Measurements from ENCODE around the gene WDR48.

WDR48 gene

DNA sequence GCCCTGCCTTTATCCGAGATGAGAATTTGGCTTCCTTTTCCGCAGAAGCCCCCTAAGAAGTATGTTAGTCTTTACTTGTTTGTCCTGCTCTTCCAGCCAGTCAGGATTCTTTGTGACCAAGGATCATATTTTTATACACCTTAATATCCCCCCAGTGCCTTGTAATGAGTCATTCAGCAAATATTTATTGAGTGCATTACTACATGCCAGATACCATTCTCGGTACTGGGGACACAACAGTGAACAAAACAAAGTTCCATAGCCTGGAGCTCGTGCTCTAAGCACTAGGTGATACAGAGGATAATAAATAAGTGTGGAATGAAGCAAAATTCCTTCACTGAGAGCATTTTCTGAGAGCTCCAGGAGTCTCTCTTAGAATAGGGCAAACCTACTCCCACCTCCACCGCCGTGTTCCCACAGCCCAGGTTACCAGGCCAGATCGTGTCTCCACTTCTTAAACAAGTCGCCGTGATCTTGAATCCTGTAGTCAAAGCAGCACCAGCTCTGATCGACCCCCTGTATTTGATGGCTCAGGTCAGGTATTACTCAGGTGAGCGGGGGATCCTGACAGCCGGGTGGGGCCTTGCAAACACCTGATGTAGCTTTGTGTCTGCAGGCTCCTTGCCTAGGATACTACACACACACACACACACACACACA, 74.2 kb downstream of the WDR48 start:
- no peak for DNase-seq

DNA sequence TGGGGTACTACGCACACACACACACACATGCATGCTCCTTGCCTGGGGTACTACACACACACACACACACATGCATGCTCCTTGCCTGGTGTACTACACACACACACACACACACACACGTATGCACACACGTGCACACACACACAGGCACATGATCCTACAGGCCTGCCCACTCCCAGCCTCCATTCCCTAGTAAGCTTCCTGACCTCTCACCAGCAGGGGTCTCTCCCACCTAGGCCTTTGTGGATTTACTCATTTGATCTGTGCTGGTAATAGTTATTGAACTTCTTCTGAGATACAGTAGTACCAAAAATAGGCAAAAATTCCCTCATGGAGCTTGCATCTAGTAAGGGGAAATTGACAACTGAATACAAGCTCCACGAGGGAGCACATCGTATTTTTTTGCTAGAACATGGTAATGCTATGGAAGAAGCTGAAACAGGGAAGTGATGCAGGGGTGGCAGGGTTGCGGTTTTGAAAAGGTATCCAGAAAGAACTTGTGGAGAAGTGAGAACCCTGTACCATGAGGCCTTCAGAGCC, 74.8 kb downstream of the WDR48 start:
- peak in 2 of 4 experiments; percentile 11 to 19 for DNase-seq

DNA sequence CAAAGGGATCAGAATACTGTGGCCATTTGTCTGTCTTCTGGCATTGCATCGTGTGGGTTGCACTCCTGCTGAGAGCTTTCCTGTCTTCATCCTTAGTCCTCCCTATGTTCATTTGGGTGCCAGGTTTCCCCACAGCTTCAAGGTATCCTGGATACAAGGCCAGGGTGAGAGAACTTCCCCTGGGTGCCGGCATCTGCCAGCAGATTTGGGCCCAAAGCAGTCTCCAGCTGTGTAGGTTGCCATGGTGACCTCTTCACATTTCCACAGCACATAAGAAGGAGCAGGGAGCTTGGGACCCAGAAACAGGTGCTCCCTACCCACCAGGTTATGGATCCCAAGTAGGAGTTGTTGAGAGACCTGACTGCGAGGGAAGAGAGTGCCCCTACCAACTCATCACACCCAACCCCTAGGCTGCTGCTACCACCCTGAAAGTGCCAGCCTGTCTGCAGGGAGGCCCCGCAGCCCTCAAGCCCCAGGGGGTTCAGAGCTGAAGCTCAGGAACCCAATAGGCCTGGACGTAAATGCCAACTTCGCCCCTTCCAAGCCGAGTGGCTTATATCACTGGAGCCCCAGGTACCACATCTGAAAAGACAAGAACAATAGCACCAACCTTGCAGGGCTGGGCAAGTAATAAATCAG, 75.6 kb downstream of the WDR48 start:
- no peak for DNase-seq

DNA sequence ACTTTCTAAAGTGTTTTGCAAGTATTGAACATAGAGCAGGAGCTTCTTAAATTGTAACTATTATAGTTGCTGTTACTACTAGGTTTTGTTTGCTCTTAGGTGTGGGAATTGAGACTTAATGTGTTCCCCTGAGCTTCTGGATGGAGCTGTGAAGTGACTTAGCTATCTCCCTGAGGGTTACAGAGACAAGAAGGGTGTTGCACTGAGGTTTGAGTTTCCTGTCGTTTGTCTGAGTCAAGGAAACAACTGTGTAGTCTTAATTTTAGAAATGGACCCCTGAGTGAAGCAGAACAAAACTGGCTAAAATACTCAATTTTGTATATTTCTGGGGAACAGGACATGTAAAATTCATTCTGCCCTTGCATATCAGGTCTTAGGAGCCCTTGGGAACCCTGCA, 76.1 kb downstream of the WDR48 start:
- no peak for DNase-seq

DNA sequence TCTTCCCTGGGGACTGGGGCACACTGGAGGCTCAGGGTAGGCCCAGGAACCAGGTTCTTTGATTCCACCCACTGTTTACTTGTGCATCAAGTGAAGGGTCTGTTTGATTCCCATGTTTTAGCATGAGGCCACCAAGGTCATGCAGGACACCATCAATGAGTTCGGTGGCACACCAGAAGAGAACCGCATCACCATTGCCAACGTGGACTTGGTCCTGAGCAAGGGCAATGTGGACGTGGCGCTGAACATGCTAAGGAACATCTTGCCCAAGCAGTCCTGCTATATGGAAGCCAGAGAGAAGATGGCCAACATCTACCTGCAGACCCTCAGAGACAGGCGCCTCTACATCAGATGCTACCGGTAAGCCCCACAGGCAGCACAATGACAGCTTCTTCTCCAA, 77.1 kb downstream of the WDR48 start:
- DNase-seq: no peak

DNA sequence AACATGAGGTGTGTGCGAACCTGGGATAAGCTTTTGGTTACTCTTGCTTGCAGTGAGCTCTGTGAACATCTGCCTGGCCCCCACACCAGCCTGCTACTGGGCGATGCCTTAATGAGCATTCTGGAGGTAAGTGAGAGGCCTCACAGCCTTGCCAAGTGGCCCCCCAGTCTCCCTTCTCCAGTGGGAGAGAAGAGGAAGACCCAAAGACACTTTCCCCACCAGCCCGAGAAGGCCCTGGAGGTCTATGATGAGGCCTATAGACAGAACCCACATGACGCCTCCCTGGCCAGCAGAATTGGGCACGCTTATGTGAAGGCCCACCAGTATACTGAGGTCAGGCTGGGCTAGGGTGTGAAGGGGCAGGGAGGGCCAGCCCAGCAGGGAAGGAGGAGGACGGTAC, 78.2 kb downstream of the WDR48 start:
- DNase-seq: no peak

DNA sequence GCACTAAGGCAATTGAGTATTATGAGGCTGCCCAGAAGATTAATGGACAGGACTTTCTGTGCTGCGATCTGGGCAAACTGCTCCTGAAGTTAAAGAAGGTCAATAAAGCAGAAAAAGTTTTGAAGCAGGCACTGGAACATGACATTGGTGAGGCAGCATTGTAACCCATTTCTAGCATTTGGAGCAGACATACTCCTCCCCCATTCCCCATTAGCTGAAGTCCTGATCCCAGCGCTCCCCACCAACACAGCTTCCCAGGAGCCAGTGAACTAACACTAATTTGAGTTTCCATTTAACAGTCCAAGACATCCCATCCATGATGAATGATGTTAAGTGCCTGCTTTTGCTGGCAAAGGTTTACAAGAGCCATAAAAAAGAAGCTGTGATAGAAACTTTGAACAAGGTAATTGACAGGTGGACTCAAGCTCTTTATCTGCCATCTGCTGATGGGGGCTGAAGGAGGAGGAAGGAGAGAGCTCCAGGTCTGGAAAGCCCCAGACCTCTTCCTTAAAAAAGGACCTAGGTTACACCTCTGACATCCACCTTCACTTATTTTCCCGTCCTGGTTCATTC, 79.0 kb downstream of the WDR48 start:
- no peak for DNase-seq

DNA sequence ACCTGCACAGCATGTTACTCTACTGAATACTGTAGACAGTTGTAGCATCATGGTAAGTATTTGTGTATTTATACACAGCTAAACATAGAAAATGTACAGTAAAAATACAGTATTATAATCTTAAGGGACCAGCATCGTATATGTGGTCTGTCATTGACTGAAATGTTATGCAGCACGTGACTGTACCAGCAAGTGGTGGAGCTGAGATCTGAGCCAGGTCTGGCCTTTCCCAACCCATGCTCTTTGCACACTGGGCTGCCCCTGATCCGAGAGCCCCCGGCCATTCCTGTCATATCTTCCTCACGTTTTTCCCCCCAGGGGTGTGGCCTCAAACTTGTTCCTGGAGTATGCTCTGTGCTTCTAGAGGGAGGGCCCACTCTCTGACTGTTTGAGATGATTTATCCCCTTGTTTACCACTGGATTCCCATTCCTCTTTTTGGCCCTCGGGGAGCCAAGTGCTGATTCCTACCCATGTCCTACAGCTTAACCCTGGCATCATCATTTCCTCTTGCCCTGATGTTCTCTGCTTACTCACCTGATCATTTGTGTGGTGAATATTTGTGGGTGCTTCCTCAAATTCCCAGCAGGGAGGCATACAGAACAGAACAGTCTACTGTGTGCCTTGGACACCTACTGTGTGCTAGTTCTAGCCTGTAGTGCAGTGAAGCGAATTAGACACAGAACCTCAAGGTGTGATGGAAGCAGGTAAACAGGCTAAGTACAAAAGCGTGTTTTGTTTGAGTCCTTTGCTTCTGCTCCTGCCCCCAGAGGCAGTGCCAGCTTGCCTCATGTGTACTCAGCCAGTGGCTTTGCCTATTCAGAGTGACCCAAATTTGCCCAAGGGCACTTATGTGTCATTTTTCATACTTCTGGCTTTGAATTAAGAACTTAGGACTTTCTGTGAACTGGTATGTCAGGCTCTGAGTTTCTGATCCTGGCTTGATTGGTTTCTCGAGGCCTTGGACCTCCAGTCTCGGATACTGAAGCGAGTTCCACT, 80.6 kb downstream of the WDR48 start:
- no peak for DNase-seq

DNA sequence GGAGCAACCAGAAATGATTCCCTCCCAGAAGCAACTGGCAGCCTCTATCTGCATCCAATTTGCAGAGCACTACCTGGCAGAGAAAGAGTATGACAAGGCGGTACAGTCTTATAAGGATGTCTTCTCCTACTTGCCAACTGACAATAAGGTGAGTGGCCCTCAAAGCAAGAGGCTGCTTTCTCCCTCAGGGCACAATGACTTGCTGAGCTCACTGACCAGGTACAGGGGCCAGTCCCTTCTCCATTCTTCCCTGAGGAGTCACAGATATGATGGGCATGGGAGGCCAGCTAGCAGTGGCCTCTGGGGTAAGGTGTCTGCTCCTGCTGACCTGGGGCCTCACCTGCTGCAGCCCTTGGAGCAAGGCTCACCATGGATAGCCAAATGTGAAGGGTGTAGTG, 81.3 kb downstream of the WDR48 start:
- DNase-seq: no peak

DNA sequence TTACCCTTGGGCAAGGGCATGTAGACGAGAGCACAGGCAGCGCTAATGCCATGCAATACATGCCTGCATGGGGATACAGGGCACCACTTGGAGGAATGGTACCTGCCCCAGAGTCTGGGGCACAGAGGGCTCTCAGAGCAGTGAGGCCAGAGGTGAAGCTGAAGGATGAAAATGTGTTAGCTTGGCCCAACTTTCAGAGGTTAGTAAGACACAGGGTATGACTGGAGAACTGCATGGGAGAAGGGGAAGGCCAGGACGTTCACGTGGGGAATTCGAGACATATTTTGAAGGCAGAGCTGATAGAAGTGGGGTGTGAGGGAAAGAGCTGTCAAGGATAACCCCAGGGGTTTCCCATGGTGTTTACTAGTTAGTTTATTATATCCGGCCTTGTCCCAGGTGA, 82.0 kb downstream of the WDR48 start:
- DNase-seq: no peak

DNA sequence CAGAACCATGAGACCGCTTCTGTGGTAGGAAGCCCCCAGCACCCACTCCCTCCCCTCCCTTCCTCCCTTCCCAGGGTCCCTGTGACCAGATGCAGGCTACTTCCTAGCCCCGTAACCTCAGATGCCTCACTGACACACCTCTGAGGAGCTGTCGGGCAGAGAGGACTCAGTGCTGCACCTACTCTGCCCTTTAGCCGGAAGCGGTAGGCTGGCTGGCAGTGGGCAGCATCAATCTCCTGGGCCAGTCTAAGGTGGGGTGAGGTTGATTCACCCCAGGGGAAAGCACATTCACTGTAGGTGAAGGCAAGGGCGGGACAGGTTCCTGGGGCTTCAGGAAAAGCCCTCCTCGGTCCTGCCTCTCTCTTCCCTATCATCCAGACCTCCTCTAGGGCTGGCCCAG, 82.5 kb downstream of the WDR48 start:
- no peak for DNase-seq

DNA sequence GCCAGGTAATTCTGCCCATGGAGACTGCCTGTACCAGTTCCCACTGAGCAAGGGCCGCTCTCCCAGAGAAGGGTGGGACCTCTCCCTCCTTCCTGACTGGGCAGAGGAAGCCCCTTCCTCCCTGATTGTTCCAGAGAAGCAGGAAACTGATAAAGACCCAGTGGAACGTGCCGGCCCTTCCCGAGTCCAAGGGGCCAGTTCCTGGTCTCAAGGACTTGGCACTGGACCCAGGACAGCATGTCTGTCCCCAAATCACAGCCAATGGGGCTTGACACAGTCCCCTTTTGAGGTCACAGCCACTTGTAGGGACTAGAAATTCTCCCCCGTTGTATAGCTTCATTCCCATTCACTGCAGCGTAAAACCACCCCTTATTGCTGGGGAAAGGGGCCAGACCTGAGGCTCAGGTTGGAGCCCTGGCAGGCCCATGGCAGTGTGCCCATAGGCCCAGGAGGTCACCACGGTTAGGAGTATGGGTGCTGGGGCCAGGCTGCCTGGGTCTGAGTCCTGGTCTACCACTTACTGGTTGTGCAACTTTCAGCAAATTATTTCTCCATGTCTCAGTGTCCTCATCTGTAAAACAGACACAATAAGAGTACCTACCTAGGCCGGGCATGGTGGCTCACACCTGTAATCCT, 83.5 kb downstream of the WDR48 start:
- no peak for DNase-seq

DNA sequence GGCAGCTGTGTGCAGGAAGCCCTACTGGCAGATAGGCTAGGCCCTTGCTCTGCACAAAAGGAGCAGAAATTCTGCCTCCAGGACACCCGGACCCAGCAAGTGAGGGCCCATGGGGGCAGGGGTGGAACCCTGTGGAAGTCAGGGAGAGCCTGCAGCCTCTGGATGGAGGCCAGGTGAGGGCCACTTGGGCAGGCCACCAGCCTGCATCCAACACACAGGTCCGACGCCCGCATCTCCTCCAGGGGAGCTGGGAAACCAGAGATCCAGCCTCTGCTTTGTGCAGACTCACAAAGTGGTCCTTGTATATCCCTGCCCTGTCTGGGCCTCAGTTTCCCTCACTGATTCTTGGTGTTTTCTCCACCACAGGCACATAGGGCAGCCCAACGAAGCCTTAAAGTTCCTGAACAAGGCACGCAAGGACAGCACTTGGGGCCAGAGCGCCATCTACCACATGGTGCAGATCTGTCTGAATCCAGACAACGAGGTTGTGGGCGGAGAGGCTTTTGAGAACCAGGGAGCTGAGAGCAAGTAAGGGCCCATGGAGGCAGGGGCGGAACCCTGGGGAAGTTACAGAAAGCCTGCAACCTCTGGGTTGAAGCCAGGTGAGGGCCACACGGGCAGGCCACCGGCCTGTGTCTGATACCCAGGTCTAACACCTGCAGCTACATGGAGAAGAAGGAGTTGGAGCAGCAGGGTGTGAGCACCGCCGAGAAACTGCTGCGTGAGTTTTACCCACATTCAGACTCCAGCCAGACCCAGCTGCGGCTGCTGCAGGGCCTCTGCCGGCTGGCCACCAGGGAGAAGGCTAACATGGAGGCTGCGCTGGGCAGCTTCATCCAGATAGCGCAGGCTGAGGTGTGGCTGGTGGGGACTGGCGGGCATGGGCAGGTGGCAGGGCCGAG, 85.0 kb downstream of the WDR48 start:
- DNase-seq: no peak

DNA sequence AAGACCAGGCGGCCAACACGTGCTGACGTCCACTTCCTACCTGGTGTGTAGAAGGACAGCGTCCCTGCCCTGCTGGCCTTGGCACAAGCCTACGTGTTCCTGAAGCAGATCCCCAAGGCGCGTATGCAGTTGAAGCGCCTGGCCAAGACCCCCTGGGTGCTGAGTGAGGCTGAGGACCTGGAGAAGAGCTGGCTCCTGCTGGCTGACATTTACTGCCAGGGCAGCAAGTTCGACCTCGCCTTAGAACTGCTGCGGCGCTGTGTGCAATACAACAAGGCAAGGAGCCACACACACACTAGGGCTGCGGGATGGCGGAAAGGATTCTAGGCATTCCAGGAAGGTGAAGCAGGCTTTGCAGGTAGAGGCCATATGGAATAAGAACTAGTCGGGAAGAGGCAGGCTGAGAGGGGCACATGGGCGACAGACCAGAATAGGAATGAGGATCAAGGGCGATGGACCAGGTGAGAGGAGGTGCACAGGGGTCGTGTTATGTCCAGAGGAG, 85.7 kb downstream of the WDR48 start:
- no peak for DNase-seq

DNA sequence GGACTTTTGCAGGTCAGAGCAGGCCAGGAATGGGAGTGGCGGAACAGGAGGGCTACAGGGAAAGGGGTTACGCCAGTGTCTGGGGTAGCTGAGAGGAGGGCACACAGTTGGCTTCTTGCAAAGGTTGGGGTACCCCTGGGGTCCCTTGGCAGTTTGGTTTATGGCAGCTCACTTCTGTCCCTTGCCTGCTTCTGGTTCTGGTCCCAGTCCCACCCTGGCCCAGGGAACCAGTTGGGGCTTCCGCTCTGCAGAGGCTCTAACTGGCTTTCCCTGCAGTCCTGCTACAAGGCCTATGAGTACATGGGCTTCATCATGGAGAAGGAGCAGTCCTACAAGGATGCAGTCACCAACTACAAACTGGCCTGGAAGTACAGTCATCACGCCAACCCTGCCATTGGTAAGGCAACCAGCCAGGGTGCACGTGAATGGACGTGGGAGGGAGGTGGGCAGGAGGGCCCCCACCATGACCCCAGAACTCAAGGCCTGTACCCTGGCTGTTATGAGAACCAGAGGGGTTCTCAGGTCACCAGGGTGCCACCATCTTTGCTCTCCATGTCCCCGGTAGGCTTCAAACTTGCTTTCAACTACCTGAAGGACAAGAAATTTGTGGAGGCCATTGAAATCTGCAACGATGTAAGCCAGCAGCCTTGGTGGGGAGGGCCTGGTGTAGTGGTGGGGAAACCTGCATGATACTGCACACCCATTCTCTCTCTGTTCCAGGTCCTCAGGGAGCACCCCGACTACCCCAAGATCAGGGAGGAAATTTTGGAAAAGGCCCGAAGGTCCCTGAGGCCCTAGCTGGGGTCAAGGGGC, 86.4 kb downstream of the WDR48 start:
- DNase-seq: no peak

DNA sequence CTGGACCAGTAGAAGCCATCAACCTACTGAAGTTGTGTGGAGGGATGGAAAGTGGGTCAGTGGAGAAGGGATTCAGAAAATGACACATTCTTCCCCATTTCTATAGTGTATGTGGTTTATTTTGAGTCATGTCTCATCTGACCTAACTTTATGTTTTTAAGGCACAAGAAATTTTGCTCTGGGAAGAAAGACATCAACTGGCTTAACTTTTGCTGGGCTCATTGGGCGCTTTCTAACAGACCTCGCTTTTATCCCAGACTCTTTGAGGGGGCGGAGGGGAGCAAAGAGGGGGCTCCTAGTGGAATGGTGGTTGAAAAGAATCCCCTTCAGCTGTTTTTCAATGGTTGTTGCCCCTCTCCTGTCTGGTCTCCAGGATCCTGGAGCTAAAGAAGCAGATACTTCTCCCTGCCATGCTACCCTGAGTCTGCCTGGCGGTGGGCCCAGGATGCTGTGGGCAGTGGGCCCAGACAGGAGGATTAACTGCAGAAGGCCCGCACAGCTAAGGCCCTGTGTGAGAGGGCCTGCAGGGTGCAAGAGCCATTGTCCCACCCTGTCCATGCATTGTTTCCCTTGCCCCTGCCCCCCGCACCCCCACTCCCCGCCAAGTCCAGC, 87.1 kb downstream of the WDR48 start:
- DNase-seq: no peak

DNA sequence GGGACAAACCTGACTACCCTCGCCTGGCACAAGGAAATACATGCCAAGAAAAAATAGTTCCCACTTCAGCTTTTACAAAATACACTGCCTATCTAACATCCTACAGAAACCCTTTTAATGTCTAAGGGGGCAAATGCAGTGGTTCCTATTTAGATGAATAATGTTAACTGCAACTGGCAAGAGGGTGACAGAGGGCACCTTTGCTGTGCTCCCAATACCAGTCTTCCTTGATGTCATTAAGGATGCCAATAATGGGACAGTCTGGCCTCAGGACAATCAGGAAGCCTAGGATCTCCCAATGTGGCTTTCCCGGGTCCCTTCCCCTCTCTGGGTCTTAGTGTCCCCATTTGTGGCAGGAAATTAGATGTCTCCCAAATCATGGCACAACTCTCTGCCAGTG, 87.6 kb downstream of the WDR48 start:
- DNase-seq: no peak

DNA sequence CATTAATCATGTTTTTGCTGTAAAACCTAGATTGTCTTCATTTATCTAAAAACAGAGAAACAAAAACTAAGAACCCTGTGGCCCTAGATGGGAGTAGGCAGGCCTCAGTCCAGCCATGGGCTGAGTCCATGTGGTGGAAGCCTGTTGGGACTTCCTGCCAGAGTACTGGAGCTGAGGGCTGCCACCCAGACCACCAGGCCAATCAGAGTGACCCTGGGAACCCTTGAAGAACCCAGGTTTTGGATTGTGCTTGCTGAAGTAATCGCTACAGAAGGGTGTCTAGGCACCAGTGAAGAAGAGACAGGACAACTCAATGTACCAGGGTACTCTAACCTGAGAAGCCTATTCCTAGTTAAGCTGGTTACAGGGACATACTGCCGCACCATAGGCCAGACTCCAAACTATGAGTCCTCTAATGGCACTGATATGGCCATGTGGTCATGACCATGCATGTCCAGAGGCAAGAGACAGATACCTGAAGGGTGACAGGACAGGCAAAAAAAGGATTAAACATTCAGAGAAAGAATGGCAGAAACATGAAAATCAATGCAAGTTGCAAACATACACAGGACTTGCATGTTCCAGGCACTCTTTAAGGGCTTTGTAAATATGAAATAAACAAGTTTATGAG, 88.6 kb downstream of the WDR48 start:
- no peak for DNase-seq

Measured in activated CD4-positive, CD25-positive, alpha-beta regulatory T cell (primary cell).